ENCODE data around the gene ST3GAL5.
"Not testable (repeated sequence)": the region's sequence is repeated elsewhere in the genome, so short reads cannot be mapped to it uniquely, and the experiment has no call there.

The ST3GAL5 gene

GRCh38 chr2:85935746-85936208, 47.0 kb upstream of the ST3GAL5 start:
- Histone ChIP-seq H3K27me3 (ENCODE audit: control insufficient read depth, insufficient read depth, low read length) (no peaks in the 10 kb centered on the region), H2AFZ (no peak overlapping the region), H3K9ac (no peak overlapping the region), H3K27ac (no peak overlapping the region), H3K4me3 (ENCODE audit: low read depth, low read length) (no peak overlapping the region), H3K79me2 (no peaks in the 10 kb centered on the region), H3K9me3 (ENCODE audit: control insufficient read depth, low read length) (no peaks in the 10 kb centered on the region), H3K4me2 (ENCODE audit: low read length) (no peak overlapping the region), H3K36me3 (ENCODE audit: control insufficient read depth, insufficient read depth, low read length) (no peaks in the 10 kb centered on the region), H3K4me1 (no peaks in the 10 kb centered on the region)
- no peak for TF ChIP-seq CTCF (IDR thresholded peaks at IDR 0.05)

DNA sequence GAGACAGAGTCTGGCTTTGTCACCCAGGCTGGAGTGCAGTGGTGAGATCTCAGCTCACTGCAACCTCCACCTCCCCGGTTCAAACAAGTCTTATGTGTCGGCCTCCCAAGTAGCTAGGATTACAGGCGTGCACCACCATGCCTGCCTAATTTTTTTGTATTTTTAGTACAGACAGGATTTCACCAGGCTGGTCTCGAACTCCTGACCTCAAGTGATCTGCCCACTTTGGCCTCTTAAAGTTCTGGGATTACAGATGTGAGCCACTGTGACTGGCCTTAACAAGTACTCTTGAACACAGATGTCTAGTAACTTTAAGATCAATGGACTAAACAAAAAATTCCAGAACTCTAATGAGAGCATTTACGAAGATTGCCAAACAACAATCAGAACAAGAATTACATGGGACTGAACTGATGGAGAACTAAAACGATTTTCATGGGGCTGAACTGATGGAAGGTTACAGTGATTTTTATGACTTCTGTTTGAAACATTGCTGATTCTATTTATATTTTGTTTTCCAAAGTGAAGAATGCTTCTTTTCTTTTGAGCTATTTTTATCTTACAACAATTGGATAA, 46.5 kb upstream of the ST3GAL5 start:
- Histone ChIP-seq H3K27me3 (ENCODE audit: control insufficient read depth, insufficient read depth, low read length) (no peaks in the 10 kb centered on the region), H3K36me3 (ENCODE audit: control insufficient read depth, insufficient read depth, low read length) (no peaks in the 10 kb centered on the region), H2AFZ (no peak overlapping the region), H3K9ac (no peak overlapping the region), H3K9me3 (ENCODE audit: control insufficient read depth, low read length) (no peaks in the 10 kb centered on the region), H3K4me3 (ENCODE audit: low read depth, low read length) (no peak overlapping the region), H3K4me1 (no peaks in the 10 kb centered on the region), H3K27ac (no peak overlapping the region), H3K4me2 (ENCODE audit: low read length) (no peak overlapping the region), H3K79me2 (no peaks in the 10 kb centered on the region)
- no peak for TF ChIP-seq CTCF (IDR thresholded peaks at IDR 0.05)

- H3K27ac ChIP-seq: no peak overlapping the region
- no peak overlapping the region for H3K9ac ChIP-seq
- no peaks in the 10 kb centered on the region for H3K9me3 ChIP-seq (ENCODE audit: control insufficient read depth, low read length)
- no peaks in the 10 kb centered on the region for H3K27me3 ChIP-seq (ENCODE audit: control insufficient read depth, insufficient read depth, low read length)
- H3K4me2 ChIP-seq (ENCODE audit: low read length): no peak overlapping the region
- no peak overlapping the region for H2AFZ ChIP-seq
- no peak for TF ChIP-seq CTCF (IDR thresholded peaks at IDR 0.05)
- H3K4me1 ChIP-seq: no peaks in the 10 kb centered on the region
- no peaks in the 10 kb centered on the region for H3K79me2 ChIP-seq
- no peaks in the 10 kb centered on the region for H3K36me3 ChIP-seq (ENCODE audit: control insufficient read depth, insufficient read depth, low read length)
- no peak overlapping the region for H3K4me3 ChIP-seq (ENCODE audit: low read depth, low read length)
These were observed 45.2 kb upstream of the ST3GAL5 start for GRCh38 chr2:85933753-85934594.

DNA sequence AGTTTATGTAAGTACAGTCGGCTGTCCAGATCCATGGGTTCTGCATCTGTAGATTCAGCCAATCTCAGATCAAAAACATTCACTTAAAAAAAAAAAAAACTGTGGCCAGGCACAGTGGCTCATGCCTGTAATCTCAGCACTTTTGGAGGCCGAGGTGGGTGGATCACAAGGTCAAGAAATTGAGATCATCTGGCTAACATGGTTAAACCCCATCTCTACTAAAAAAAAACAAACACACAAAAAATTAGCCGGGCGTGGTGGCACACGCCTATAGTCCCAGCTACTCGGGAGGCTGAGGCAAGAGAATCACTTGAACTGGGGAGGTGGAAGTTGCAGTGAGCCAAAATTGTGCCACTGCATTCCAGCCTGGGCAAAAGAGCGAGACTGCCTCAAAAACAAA, 42.4 kb upstream of the ST3GAL5 start:
- H3K9me3 ChIP-seq (ENCODE audit: control insufficient read depth, low read length); H3K79me2 ChIP-seq; H3K27me3 ChIP-seq (ENCODE audit: control insufficient read depth, insufficient read depth, low read length); H3K4me1 ChIP-seq; H3K4me2 ChIP-seq (ENCODE audit: low read length); H3K4me3 ChIP-seq (ENCODE audit: low read depth, low read length); H2AFZ ChIP-seq; H3K9ac ChIP-seq; H3K27ac ChIP-seq; H3K36me3 ChIP-seq (ENCODE audit: control insufficient read depth, insufficient read depth, low read length): not testable (repeated sequence)

DNA sequence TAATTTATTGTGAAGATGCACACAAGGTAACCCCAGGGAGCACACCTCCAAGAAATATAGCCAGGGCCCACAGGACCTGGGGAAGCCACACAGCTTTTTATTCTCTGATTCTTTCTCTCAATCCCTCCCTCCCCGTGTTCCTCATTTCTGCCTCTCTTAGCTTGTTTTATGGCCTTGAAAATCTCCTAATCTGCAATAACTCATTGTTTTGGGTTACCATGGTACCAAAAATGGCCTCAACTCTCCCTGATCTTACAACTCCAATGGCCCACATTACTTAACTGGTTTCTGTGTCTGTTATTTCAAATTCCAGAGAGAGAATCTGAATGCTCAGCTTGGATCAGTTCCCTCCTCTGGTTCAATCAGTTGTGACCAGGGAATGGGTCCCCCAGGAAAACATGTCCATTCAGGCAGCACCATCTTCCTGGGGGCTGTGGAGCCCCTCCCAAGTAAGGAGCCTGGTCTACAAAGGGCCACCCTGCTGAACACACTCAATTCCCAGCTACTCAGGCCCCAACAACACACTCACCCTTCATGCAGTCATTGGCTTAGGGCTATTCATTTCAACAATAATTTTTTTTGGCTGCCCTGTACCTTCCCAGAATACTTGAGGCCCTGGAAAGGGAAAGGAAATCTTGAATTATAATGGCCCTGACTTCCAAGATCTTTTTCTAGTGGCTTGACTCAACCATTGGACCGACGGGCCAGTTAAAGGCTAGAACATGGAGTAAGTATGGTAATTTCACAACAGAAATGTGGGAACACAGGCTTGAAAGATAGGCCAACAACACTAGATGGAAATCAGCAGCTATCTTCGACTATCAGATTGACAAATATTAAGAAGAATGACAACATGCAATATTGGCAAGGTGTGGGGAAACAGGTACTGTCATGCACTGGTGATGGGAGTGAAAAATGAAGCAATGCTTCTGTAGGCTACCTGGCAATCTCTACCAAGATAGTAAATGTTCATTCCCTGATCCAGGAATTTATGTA, 41.6 kb upstream of the ST3GAL5 start:
- Histone ChIP-seq H3K36me3 (ENCODE audit: control insufficient read depth, insufficient read depth, low read length) (no peaks in the 10 kb centered on the region), H3K4me3 (ENCODE audit: low read depth, low read length) (no peak overlapping the region), H3K27ac (no peak overlapping the region), H3K79me2 (no peaks in the 10 kb centered on the region), H3K27me3 (ENCODE audit: control insufficient read depth, insufficient read depth, low read length) (no peaks in the 10 kb centered on the region), H3K9me3 (ENCODE audit: control insufficient read depth, low read length) (no peaks in the 10 kb centered on the region), H2AFZ (peak overlapping the region; percentile 22), H3K4me1 (no peaks in the 10 kb centered on the region), H3K4me2 (ENCODE audit: low read length) (no peak overlapping the region), H3K9ac (no peak overlapping the region)
- no peak for TF ChIP-seq CTCF (IDR thresholded peaks at IDR 0.05)
